Measurements from ENCODE around the gene SGIP1.

Gene SGIP1

GRCh38 chr1:66681686-66682085 lies 147.7 kb downstream of the SGIP1 start:
- FAIRE-seq: no peak
- TF ChIP-seq TAF1 (IDR thresholded peaks at IDR 0.05; ENCODE audit: low read depth, low read length) (no peak), POLR2A (IDR thresholded peaks at IDR 0.05; ENCODE audit: low read depth, low read length) (no peak), POLR2AphosphoS5 (IDR thresholded peaks at IDR 0.05; ENCODE audit: low read depth, low read length) (no peak), SPI1 (IDR thresholded peaks at IDR 0.05; ENCODE audit: low read depth, low read length) (no peak), POU2F2 (IDR thresholded peaks at IDR 0.05; ENCODE audit: low read depth, low read length) (no peak), PAX5 (IDR thresholded peaks at IDR 0.05; ENCODE audit: insufficient read depth, low read length, severe bottlenecking) (no peak)
- no peak for DNase-seq (ENCODE audit: insufficient read length, low spot score)

GRCh38 chr1:66682106-66682505 lies 148.2 kb downstream of the SGIP1 start:
- TF ChIP-seq POLR2A (IDR thresholded peaks at IDR 0.05; ENCODE audit: low read depth, low read length) (no peak), TAF1 (IDR thresholded peaks at IDR 0.05; ENCODE audit: low read depth, low read length) (no peak), POLR2AphosphoS5 (IDR thresholded peaks at IDR 0.05; ENCODE audit: low read depth, low read length) (no peak), POU2F2 (IDR thresholded peaks at IDR 0.05; ENCODE audit: low read depth, low read length) (no peak), PAX5 (IDR thresholded peaks at IDR 0.05; ENCODE audit: insufficient read depth, low read length, severe bottlenecking) (no peak), SPI1 (IDR thresholded peaks at IDR 0.05; ENCODE audit: low read depth, low read length) (no peak)
- FAIRE-seq (no peak), DNase-seq (ENCODE audit: insufficient read length, low spot score) (no peak)

- FAIRE-seq (peak; percentile 23), DNase-seq (ENCODE audit: insufficient read length, low spot score) (no peak)
- TF ChIP-seq POLR2AphosphoS5 (IDR thresholded peaks at IDR 0.05; ENCODE audit: low read depth, low read length) (no peak), SPI1 (IDR thresholded peaks at IDR 0.05; ENCODE audit: low read depth, low read length) (no peak), PAX5 (IDR thresholded peaks at IDR 0.05; ENCODE audit: insufficient read depth, low read length, severe bottlenecking) (no peak), TAF1 (IDR thresholded peaks at IDR 0.05; ENCODE audit: low read depth, low read length) (no peak)
Observed at GRCh38 chr1:66684353-66684752, 150.4 kb downstream of the SGIP1 start.

DNA sequence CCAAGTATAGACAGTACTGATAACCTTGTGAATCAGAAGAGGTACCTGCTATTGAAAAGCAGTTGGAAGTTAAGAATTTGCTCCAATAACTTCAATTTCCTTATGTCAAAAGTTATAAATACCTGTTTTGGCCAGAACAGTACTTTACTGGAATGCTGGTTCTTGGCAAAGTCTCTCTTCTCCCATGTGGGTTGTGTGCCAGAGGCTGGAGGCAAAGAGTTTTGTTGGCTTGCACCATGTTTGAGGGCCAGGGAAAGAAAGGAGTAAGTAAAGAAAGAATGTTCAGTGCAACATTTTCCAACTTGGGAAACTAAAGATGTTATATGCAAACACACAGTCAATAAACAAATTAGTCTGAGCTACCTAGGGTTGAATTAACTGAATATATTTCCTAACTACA lies 151.3 kb downstream of the SGIP1 start:
- FAIRE-seq (no peak), DNase-seq (ENCODE audit: insufficient read length, low spot score) (no peak)
- TF ChIP-seq PAX5 (IDR thresholded peaks at IDR 0.05; ENCODE audit: insufficient read depth, low read length, severe bottlenecking) (no peak), POU2F2 (IDR thresholded peaks at IDR 0.05; ENCODE audit: low read depth, low read length) (no peak), POLR2A (IDR thresholded peaks at IDR 0.05; ENCODE audit: low read depth, low read length) (no peak), SPI1 (IDR thresholded peaks at IDR 0.05; ENCODE audit: low read depth, low read length) (no peak), TAF1 (IDR thresholded peaks at IDR 0.05; ENCODE audit: low read depth, low read length) (no peak), POLR2AphosphoS5 (IDR thresholded peaks at IDR 0.05; ENCODE audit: low read depth, low read length) (no peak)

- DNase-seq (ENCODE audit: insufficient read length, low spot score) (no peak), FAIRE-seq (no peak)
- TF ChIP-seq POLR2AphosphoS5 (IDR thresholded peaks at IDR 0.05; ENCODE audit: low read depth, low read length) (no peak), SPI1 (IDR thresholded peaks at IDR 0.05; ENCODE audit: low read depth, low read length) (no peak), POU2F2 (IDR thresholded peaks at IDR 0.05; ENCODE audit: low read depth, low read length) (no peak), POLR2A (IDR thresholded peaks at IDR 0.05; ENCODE audit: low read depth, low read length) (no peak), TAF1 (IDR thresholded peaks at IDR 0.05; ENCODE audit: low read depth, low read length) (no peak), PAX5 (IDR thresholded peaks at IDR 0.05; ENCODE audit: insufficient read depth, low read length, severe bottlenecking) (no peak)
Observed at GRCh38 chr1:66685670-66686069, 151.7 kb downstream of the SGIP1 start.

DNA sequence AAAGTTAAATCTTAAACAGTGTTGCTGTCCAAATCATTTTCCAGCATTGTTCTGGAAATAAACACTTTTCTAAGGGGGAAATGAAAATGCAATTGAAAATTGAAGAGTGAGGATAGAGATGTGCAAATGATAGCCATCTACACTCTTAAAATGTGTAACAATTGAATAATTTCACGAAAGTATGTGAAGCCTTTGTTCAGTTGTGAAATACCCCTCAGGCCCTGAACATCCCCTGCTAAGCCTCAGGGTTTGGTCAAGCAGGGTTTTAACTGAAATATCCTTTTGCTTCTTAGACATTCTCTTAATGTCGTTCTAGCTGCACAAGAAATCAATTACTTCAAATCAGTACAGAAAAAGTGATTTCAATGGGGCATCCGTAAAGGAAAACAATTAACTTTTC lies 152.5 kb downstream of the SGIP1 start:
- DNase-seq (ENCODE audit: insufficient read length, low spot score): no peak
- no peak for FAIRE-seq
- TF ChIP-seq SPI1 (IDR thresholded peaks at IDR 0.05; ENCODE audit: low read depth, low read length): no peak
- no peak for TF ChIP-seq TAF1 (IDR thresholded peaks at IDR 0.05; ENCODE audit: low read depth, low read length)
- no peak for TF ChIP-seq PAX5 (IDR thresholded peaks at IDR 0.05; ENCODE audit: insufficient read depth, low read length, severe bottlenecking)
- TF ChIP-seq POLR2A (IDR thresholded peaks at IDR 0.05; ENCODE audit: low read depth, low read length): no peak
- no peak for TF ChIP-seq POLR2AphosphoS5 (IDR thresholded peaks at IDR 0.05; ENCODE audit: low read depth, low read length)

DNA sequence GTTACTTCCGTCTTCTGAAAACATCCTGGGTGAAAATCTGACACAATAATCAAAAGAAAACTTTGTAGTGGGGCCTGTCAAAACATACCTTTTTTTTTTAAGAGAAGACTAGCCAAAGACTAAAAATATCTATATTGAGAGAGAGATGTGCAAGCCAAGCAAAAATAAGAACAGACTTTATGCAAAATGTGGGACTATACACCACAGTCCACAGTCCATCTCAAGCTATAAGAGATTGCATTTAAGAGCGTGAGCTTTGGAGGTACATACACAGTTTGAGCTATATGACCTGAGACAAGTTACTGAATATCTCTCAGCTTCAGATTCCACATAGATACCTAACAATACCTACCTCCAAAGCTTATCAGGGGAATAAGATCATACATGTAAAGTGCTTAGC lies 153.4 kb downstream of the SGIP1 start:
- TF ChIP-seq POLR2A (IDR thresholded peaks at IDR 0.05; ENCODE audit: low read depth, low read length) (no peak), POLR2AphosphoS5 (IDR thresholded peaks at IDR 0.05; ENCODE audit: low read depth, low read length) (no peak), TAF1 (IDR thresholded peaks at IDR 0.05; ENCODE audit: low read depth, low read length) (no peak), SPI1 (IDR thresholded peaks at IDR 0.05; ENCODE audit: low read depth, low read length) (no peak), PAX5 (IDR thresholded peaks at IDR 0.05; ENCODE audit: insufficient read depth, low read length, severe bottlenecking) (no peak), POU2F2 (IDR thresholded peaks at IDR 0.05; ENCODE audit: low read depth, low read length) (no peak)
- DNase-seq (ENCODE audit: insufficient read length, low spot score) (no peak), FAIRE-seq (no peak)

DNA sequence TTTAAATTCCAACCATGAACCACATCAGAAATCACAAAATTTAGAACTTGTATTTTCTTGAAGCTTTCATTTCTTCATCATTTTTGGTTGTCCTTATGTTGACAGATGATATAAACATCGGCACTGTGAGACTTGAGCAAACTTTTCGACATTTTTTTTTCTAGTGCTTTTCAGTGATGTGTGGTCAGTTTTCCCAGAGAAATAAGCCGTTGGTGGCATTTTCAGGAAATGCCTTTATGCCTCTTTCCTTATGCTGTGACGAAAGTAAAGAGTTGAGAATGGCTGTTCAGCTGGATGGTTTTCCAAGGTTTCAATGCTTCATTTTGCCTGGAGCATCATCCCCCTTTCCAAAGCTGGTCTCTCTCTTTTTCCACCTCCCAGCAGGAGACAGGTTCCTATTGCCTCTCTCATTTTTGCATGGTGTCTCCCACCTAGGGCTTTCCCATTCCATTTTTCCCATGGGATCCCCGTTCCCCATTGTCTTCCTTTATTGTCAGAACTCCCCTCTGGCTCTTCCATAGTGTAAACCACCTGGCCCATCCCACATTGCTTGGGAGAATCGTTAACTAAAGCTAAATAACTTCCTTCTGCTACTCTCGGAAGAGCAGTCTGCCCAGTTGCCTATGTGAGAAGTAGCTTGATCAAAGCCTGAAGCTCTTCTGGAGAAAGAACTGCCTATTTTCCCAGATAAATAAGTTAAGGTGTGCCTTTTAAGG lies 156.9 kb downstream of the SGIP1 start:
- TF ChIP-seq PAX5 (IDR thresholded peaks at IDR 0.05; ENCODE audit: insufficient read depth, low read length, severe bottlenecking) (no peak), POU2F2 (IDR thresholded peaks at IDR 0.05; ENCODE audit: low read depth, low read length) (no peak), TAF1 (IDR thresholded peaks at IDR 0.05; ENCODE audit: low read depth, low read length) (no peak), POLR2AphosphoS5 (IDR thresholded peaks at IDR 0.05; ENCODE audit: low read depth, low read length) (no peak), SPI1 (IDR thresholded peaks at IDR 0.05; ENCODE audit: low read depth, low read length) (no peak), POLR2A (IDR thresholded peaks at IDR 0.05; ENCODE audit: low read depth, low read length) (no peak)
- no peak for FAIRE-seq
- DNase-seq (ENCODE audit: insufficient read length, low spot score): no peak

GRCh38 chr1:66692681-66693080 lies 158.7 kb downstream of the SGIP1 start:
- no peak for DNase-seq (ENCODE audit: insufficient read length, low spot score)
- TF ChIP-seq TAF1 (IDR thresholded peaks at IDR 0.05; ENCODE audit: low read depth, low read length) (no peak), POLR2AphosphoS5 (IDR thresholded peaks at IDR 0.05; ENCODE audit: low read depth, low read length) (no peak), POU2F2 (IDR thresholded peaks at IDR 0.05; ENCODE audit: low read depth, low read length) (no peak), SPI1 (IDR thresholded peaks at IDR 0.05; ENCODE audit: low read depth, low read length) (no peak), PAX5 (IDR thresholded peaks at IDR 0.05; ENCODE audit: insufficient read depth, low read length, severe bottlenecking) (no peak), POLR2A (IDR thresholded peaks at IDR 0.05; ENCODE audit: low read depth, low read length) (no peak)
- FAIRE-seq: no peak

- no peak for TF ChIP-seq POU2F2 (IDR thresholded peaks at IDR 0.05; ENCODE audit: low read depth, low read length)
- TF ChIP-seq TAF1 (IDR thresholded peaks at IDR 0.05; ENCODE audit: low read depth, low read length): no peak
- no peak for TF ChIP-seq PAX5 (IDR thresholded peaks at IDR 0.05; ENCODE audit: insufficient read depth, low read length, severe bottlenecking)
- TF ChIP-seq POLR2A (IDR thresholded peaks at IDR 0.05; ENCODE audit: low read depth, low read length): no peak
- TF ChIP-seq POLR2AphosphoS5 (IDR thresholded peaks at IDR 0.05; ENCODE audit: low read depth, low read length): no peak
- no peak for TF ChIP-seq SPI1 (IDR thresholded peaks at IDR 0.05; ENCODE audit: low read depth, low read length)
- DNase-seq (ENCODE audit: insufficient read length, low spot score) (no peak), FAIRE-seq (no peak)
Observed at GRCh38 chr1:66693856-66694255, 159.9 kb downstream of the SGIP1 start.
